CD14-positive monocyte (primary cell): ENCODE measurements around the gene CNTNAP2. TPM values are rescaled to one million over a fixed set of nuclear protein-coding genes. Genes with fewer than 3 reads are reported as not detected.

Experiments
- DNase-seq, 3 donors: peaks; one replicate each; pipeline ENCODE4 v3.0.0-alpha.2; 2011 to 2022
- H2AFZ ChIP-seq: 2 replicates; pipeline ENCODE4 v1.6.0; 2012; ENCODE audit warnings: mild to moderate bottlenecking, low read depth, low read length, inconsistent platforms; ENCODE audit not compliant: insufficient read depth, poor library complexity, severe bottlenecking
- H3K27ac ChIP-seq, 2 donors: 1 replicate in 1 of 2; 2 replicates in 1 of 2; pipeline ENCODE4 v1.5.1; 2012 to 2013; ENCODE audit warnings: low read length in 2 of 2, control low read depth in 1 of 2, inconsistent platforms in 1 of 2, low read depth in 1 of 2, mild to moderate bottlenecking in 1 of 2
- H3K27me3 ChIP-seq, 2 donors: one replicate each; pipeline versions ENCODE4 v1.6.0 to v1.6.1; 2011 to 2013; ENCODE audit warnings: low read length in 2 of 2; ENCODE audit not compliant: control insufficient read depth in 2 of 2, insufficient read depth in 2 of 2
- H3K36me3 ChIP-seq, 2 donors: replicated peaks in 1 of 2; 1 replicate in 1 of 2; 2 replicates in 1 of 2; pipeline versions ENCODE4 v1.5.1 to v1.6.1; 2012 to 2013; ENCODE audit warnings: low read length in 2 of 2, control low read depth in 1 of 2, inconsistent platforms in 1 of 2, mild to moderate bottlenecking in 1 of 2; ENCODE audit not compliant: insufficient read depth in 2 of 2, control insufficient read depth in 1 of 2
- H3K4me1 ChIP-seq, 2 donors: 1 replicate in 1 of 2; 2 replicates in 1 of 2; pipeline versions ENCODE4 v1.5.1 to v1.6.1; 2012 to 2013; ENCODE audit warnings: low read length in 2 of 2, control low read depth in 1 of 2, inconsistent platforms in 1 of 2, mild to moderate bottlenecking in 1 of 2, moderate library complexity in 1 of 2; ENCODE audit not compliant: insufficient read depth in 2 of 2, control insufficient read depth in 1 of 2
- H3K4me2 ChIP-seq: replicated peaks from 2 replicates; pipeline ENCODE3; 2012; ENCODE audit warnings: low read length, moderate library complexity, mild to moderate bottlenecking; ENCODE audit not compliant: poor library complexity, severe bottlenecking; ENCODE audit errors: extremely low read depth
- H3K4me3 ChIP-seq, 3 experiments: fragments of 200-600 bp in 1 of 3; sonication (generic) in 1 of 3; replicated peaks in 1 of 3; 1 replicate in 2 of 3; 2 replicates in 1 of 3; pipeline ENCODE4 v1.5.1; 2011 to 2013; ENCODE audit warnings: low read length in 3 of 3, mild to moderate bottlenecking in 3 of 3, control low read depth in 2 of 3, low read depth in 2 of 3, inconsistent platforms in 1 of 3, moderate library complexity in 1 of 3
- H3K79me2 ChIP-seq: 2 replicates; pipeline ENCODE4 v1.6.0; 2012; ENCODE audit warnings: mild to moderate bottlenecking, control low read depth, inconsistent platforms, low read length, moderate library complexity; ENCODE audit not compliant: insufficient read depth
- H3K9ac ChIP-seq: 2 replicates; pipeline ENCODE4 v1.6.0; 2017; ENCODE audit warnings: low read length, mild to moderate bottlenecking; ENCODE audit not compliant: insufficient read depth, poor library complexity, severe bottlenecking
- H3K9me3 ChIP-seq, 2 donors: replicated peaks in 1 of 2; 1 replicate in 1 of 2; 2 replicates in 1 of 2; pipeline versions ENCODE4 v1.5.1 to v1.6.1; 2012 to 2013; ENCODE audit warnings: low read length in 2 of 2, control low read depth in 1 of 2; ENCODE audit not compliant: control insufficient read depth in 1 of 2, insufficient read depth in 1 of 2
- H4K20me1 ChIP-seq: 2 replicates; pipeline ENCODE4 v1.6.0; 2012; ENCODE audit warnings: mild to moderate bottlenecking, low read length, control low read depth, moderate library complexity; ENCODE audit not compliant: insufficient read depth
- H3K27ac Mint-ChIP-seq, 7 donors: one replicate each; pipeline ENCODE4 v1.8.0; 2020; ENCODE audit warnings: mild to moderate bottlenecking in 7 of 7, mixed read lengths in 7 of 7, moderate library complexity in 6 of 7, inconsistent platforms in 2 of 7
- H3K27me3 Mint-ChIP-seq, 3 donors: one replicate each; pipeline ENCODE4 v1.8.0; 2021 to 2022; ENCODE audit warnings: low read depth in 3 of 3, mild to moderate bottlenecking in 3 of 3, mixed read lengths in 3 of 3, moderate library complexity in 3 of 3, inconsistent platforms in 1 of 3
- H3K36me3 Mint-ChIP-seq, 2 donors: one replicate each; pipeline ENCODE4 v1.8.0; 2020; ENCODE audit warnings: mixed read lengths in 2 of 2, inconsistent platforms in 1 of 2, mild to moderate bottlenecking in 1 of 2
- H3K4me1 Mint-ChIP-seq: one replicate; pipeline ENCODE4 v1.8.0; 2020; ENCODE audit warnings: mild to moderate bottlenecking, mixed read lengths
- H3K4me3 Mint-ChIP-seq, 2 donors: one replicate each; pipeline ENCODE4 v1.8.0; 2020; ENCODE audit warnings: mild to moderate bottlenecking in 2 of 2, mixed read lengths in 2 of 2, moderate library complexity in 1 of 2
- H3K9me3 Mint-ChIP-seq, 7 donors: one replicate each; pipeline ENCODE4 v1.8.0; 2020 to 2022; ENCODE audit warnings: mixed read lengths in 7 of 7, mild to moderate bottlenecking in 6 of 7, moderate library complexity in 6 of 7, inconsistent platforms in 2 of 7
- CTCF ChIP-seq: fragments of 200-600 bp; IDR thresholded peaks from one replicate; pipeline ENCODE4 v1.8.0; 2022; ENCODE audit warnings: antibody characterized with exemption, mild to moderate bottlenecking
- WGBS: methylation state at CpG from one replicate; pipeline ENCODE4 v1.1.5; 2013; ENCODE audit warnings: missing lambda C conversion rate; ENCODE audit not compliant: insufficient coverage; 5-methylcytosine and 5-hydroxymethylcytosine counted together
- intact Hi-C, 2 donors: fragments of 100-400 bp; cut with micrococcal nuclease; formaldehyde crosslinking; loops; one replicate each; pipeline versions ENCODE4 v1.15.0 to v1.15.1; 2023
- polyA plus RNA-seq, 3 donors: library from polyadenylated mRNA; depleted of rRNA in 1 of 3; unstranded in 2 of 3; stranded (reverse) in 1 of 3; fragments of 300-500 nt in 2 of 3; fragments of >200 nt in 1 of 3; fragmentation: Illumina TruSeq in 2 of 3; gene quantifications; 1 replicate in 2 of 3; 2 replicates in 1 of 3; pipeline ENCODE4 v1.2.3, GENCODE V29; 2012 to 2021

CNTNAP2 gene
- polyA plus RNA-seq, 3 donors = 0.01 TPM; not detected in 2

GRCh38 chr7:148155000-148155399 is 2038.4 kb downstream of the CNTNAP2 start:
- Mint-ChIP-seq H3K27me3 (no peaks in the 10 kb centered on the region), H3K4me3 (no peak overlapping the region), H3K4me1 (peaks cover 2% of the 10 kb centered on the region), H3K9me3 (peaks cover 6 to 18% (median 11%) of the 10 kb centered on the region in 7 donors), H3K27ac (peak overlapping the region in 1 of 7 donors; percentile 46), H3K36me3 (no peaks in the 10 kb centered on the region)
- H3K9ac ChIP-seq = no peak overlapping the region
- H3K27me3 ChIP-seq = no peaks in the 10 kb centered on the region
- no peak for DNase-seq
- no peak overlapping the region for H3K4me3 ChIP-seq
- no peaks in the 10 kb centered on the region for H3K36me3 ChIP-seq
- no peak overlapping the region for H3K27ac ChIP-seq
- H3K9me3 ChIP-seq = peaks cover 6% of the 10 kb centered on the region in 2 donors
- TF ChIP-seq CTCF = no peak
- H3K4me1 ChIP-seq = no peaks in the 10 kb centered on the region
- WGBS = 90% methylated on average over 6 of the region's 9 CpGs
- H2AFZ ChIP-seq = no peak overlapping the region
- H3K4me2 ChIP-seq = no peak overlapping the region
- H3K79me2 ChIP-seq = no peaks in the 10 kb centered on the region
- H4K20me1 ChIP-seq = no peaks in the 10 kb centered on the region
- intact Hi-C loops = no loop called here

- Histone ChIP-seq H3K36me3 (no peaks in the 10 kb centered on the region), H3K27me3 (no peaks in the 10 kb centered on the region), H3K9ac (no peak overlapping the region), H4K20me1 (no peaks in the 10 kb centered on the region), H3K4me1 (no peaks in the 10 kb centered on the region), H2AFZ (no peak overlapping the region), H3K4me2 (no peak overlapping the region), H3K4me3 (no peak overlapping the region), H3K9me3 (peaks cover 3 to 6% of the 10 kb centered on the region in 2 donors), H3K27ac (no peak overlapping the region), H3K79me2 (no peaks in the 10 kb centered on the region)
- H3K9me3 Mint-ChIP-seq = peaks cover 6 to 14% (median 10%) of the 10 kb centered on the region in 7 donors
- no peak overlapping the region for H3K4me3 Mint-ChIP-seq
- intact Hi-C loops = no loop called here
- no peak for TF ChIP-seq CTCF
- no peaks in the 10 kb centered on the region for H3K36me3 Mint-ChIP-seq
- DNase-seq = no peak
- H3K27me3 Mint-ChIP-seq = no peaks in the 10 kb centered on the region
- WGBS = 91% methylated on average over 7 of the region's 8 CpGs
- H3K4me1 Mint-ChIP-seq = peaks cover 2% of the 10 kb centered on the region
- H3K27ac Mint-ChIP-seq = no peak overlapping the region
Observed at GRCh38 chr7:148155826-148156225, 2039.2 kb downstream of the CNTNAP2 start.
